ENCODE measurements around the gene DKKL1.

DKKL1 gene

GRCh38 chr19:49422407-49423070, 58.9 kb downstream of the DKKL1 start:
- ATAC-seq, result peak; percentile 37
- peak; percentile 64 for DNase-seq

- ATAC-seq (no peak), DNase-seq (no peak)
These were observed 59.7 kb downstream of the DKKL1 start, which contains the start of gene PTH2 for GRCh38 chr19:49423071-49423984. Gene PTH2 (minus strand): TSS chr19:49423441. CDS start chr19:49423339, 102 bp downstream.

GRCh38 chr19:49423985-49424303, 60.3 kb downstream of the DKKL1 start:
- no peak for DNase-seq

More at GRCh38 chr19:49423985-49424303, 60.3 kb downstream of the DKKL1 start:
- ATAC-seq, result peak; percentile 65
